Caco-2 (cell line): ENCODE data around the gene IPO13. TPM values are rescaled to one million over a fixed set of nuclear protein-coding genes. Genes with fewer than 3 reads are reported as not detected.

Source experiments
- BruUV-seq: library from RNA; stranded (reverse); fragments of 400-500 nt; replicated peaks from 2 replicates; lab custom pipeline; 2021; lab: Mats Ljungman, UMichigan
- CTCF ChIA-PET: fragments of 300-600 bp; sonication (Branson Sonifier 250); formaldehyde crosslinking; loops from one replicate; lab custom pipeline; 2022; ENCODE audit warnings: antibody characterized with exemption; lab: Charles Lee
- POLR2A ChIA-PET: fragments of 300-600 bp; sonication (Branson Sonifier 250); formaldehyde crosslinking; loops from one replicate; lab custom pipeline; 2022; ENCODE audit warnings: antibody characterized with exemption; lab: Charles Lee
- DNase-seq, 2 experiments: peaks; one replicate each; pipeline versions ENCODE4 v3.0.0 to v3.0.0-alpha.2; 2020 to 2022
- H3K27me3 ChIP-seq: replicated peaks from 2 replicates; pipeline ENCODE4 v1.6.0; 2011; ENCODE audit warnings: low read length; ENCODE audit not compliant: control insufficient read depth, insufficient read depth
- H3K36me3 ChIP-seq: 2 replicates; pipeline ENCODE4 v1.5.1; 2011; ENCODE audit warnings: low read length; ENCODE audit not compliant: control insufficient read depth, insufficient read depth
- H3K4me1 ChIP-seq: fragments of 250-450 bp; sonication (Bioruptor Pico); 2 replicates; pipeline ENCODE4 v1.5.1; 2020; ENCODE audit warnings: mild to moderate bottlenecking
- H3K4me3 ChIP-seq: 2 replicates; pipeline ENCODE4 v1.5.1; 2011; ENCODE audit warnings: low read depth, mild to moderate bottlenecking, control low read depth, low read length
- H3K9me3 ChIP-seq: fragments of 250-450 bp; sonication (Bioruptor Pico); 2 replicates; pipeline ENCODE4 v1.5.1; 2020; ENCODE audit warnings: mild to moderate bottlenecking, moderate library complexity
- H3K27ac Mint-ChIP-seq: one replicate; pipeline ENCODE4 v1.8.0; 2022; ENCODE audit warnings: mixed read lengths; ENCODE audit not compliant: unreplicated experiment
- H3K27me3 Mint-ChIP-seq: one replicate; pipeline ENCODE4 v1.8.0; 2022; ENCODE audit warnings: mixed read lengths; ENCODE audit not compliant: insufficient read depth, unreplicated experiment
- H3K36me3 Mint-ChIP-seq: one replicate; pipeline ENCODE4 v1.8.0; 2022; ENCODE audit warnings: mild to moderate bottlenecking, mixed read lengths; ENCODE audit not compliant: insufficient read depth, unreplicated experiment
- H3K4me1 Mint-ChIP-seq: one replicate; pipeline ENCODE4 v1.8.0; 2022; ENCODE audit warnings: low read depth, mixed read lengths; ENCODE audit not compliant: unreplicated experiment
- H3K4me3 Mint-ChIP-seq: one replicate; pipeline ENCODE4 v1.8.0; 2022; ENCODE audit warnings: mild to moderate bottlenecking, moderate library complexity, mixed read lengths; ENCODE audit not compliant: unreplicated experiment
- H3K9me3 Mint-ChIP-seq: one replicate; pipeline ENCODE4 v1.8.0; 2022; ENCODE audit warnings: mixed read lengths; ENCODE audit not compliant: unreplicated experiment
- intact Hi-C: fragments of 100-400 bp; cut with micrococcal nuclease; formaldehyde crosslinking; loops from one replicate; pipeline ENCODE4 v1.10.0; 2022; ENCODE audit not compliant: unreplicated experiment
- total RNA-seq: library from RNA; stranded (reverse); gene quantifications from 2 replicates; pipeline ENCODE4 v1.2.3, GENCODE V29; 2022
- TF ChIP-seq, protein P1 (sequence below), 2 experiments: fragments of 200-600 bp in 1 of 2; IDR thresholded peaks; 1 replicate in 1 of 2; 2 replicates in 1 of 2; pipeline versions ENCODE4 v1.5.1 to v1.8.0; 2011 to 2022; ENCODE audit warnings: antibody characterized with exemption in 1 of 2, control low read depth in 1 of 2, inconsistent platforms in 1 of 2, low read depth in 1 of 2, low read length in 1 of 2, mild to moderate bottlenecking in 1 of 2, moderate library complexity in 1 of 2; ENCODE audit not compliant: insufficient read depth in 1 of 2, severe bottlenecking in 1 of 2, unreplicated experiment in 1 of 2

IPO13 gene
- total RNA-seq, 1 experiment from 2014 or later = 14.1 TPM

DNA sequence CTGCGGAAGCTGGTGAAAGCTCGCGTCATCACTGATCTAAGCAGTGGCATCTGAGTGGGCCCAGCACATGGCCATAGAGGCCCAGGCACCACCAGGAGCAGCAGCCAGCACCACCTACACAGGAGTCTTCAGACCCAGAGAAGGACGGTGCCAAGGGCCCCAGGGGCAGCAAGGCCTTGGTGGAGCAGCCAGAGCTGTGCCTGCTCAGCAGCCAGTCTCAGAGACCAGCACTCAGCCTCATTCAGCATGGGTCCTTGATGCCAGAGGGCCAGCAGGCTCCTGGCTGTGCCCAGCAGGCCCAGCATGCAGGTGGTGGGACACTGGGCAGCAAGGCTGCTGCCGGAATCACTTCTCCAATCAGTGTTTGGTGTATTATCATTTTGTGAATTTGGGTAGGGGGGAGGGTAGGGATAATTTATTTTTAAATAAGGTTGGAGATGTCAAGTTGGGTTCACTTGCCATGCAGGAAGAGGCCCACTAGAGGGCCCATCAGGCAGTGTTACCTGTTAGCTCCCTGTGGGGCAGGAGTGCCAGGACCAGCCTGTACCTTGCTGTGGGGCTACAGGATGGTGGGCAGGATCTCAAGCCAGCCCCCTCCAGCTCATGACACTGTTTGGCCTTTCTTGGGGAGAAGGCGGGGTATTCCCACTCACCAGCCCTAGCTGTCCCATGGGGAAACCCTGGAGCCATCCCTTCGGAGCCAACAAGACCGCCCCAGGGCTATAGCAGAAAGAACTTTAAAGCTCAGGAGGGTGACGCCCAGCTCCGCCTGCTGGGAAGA lies 16.4 kb upstream of the IPO13 start:
- BruUV-seq = no TSS peak
- POLR2A ChIA-PET = no interaction called here

DNA sequence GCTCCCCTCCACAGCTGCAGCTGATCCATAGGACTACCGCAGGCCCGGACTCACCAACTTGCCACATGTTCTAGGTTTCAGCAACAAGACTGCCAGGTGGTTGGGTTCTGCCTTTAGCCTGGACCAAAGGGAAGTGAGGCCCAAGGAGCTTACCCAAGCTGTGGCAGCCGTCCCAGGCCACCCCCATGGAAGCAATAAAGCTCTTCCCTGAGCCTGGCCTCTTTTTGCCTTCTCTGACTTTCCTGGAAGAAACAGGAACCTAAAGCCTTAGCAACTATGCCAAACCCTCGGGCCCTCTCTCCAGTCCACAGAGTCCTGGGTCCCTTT lies 15.8 kb upstream of the IPO13 start:
- no peak for DNase-seq
- BruUV-seq = no TSS peak
- peaks cover 5% of the 10 kb centered on the region for H3K4me1 ChIP-seq
- H3K36me3 Mint-ChIP-seq = no peaks in the 10 kb centered on the region
- H3K4me3 ChIP-seq = no peak overlapping the region
- H3K27ac Mint-ChIP-seq = no peak overlapping the region
- no peaks in the 10 kb centered on the region for H3K4me1 Mint-ChIP-seq
- H3K36me3 ChIP-seq = no peaks in the 10 kb centered on the region
- H3K4me3 Mint-ChIP-seq = no peak overlapping the region
- intact Hi-C loops = no loop called here
- CTCF ChIA-PET = interaction anchor here (1.3 kb wide), 2 partner anchors 15 to 167 kb away, joined by 3 to 10 read pairs; no protein-coding TSS in a partner anchor
- H3K9me3 Mint-ChIP-seq = no peaks in the 10 kb centered on the region
- H3K27me3 Mint-ChIP-seq = no peaks in the 10 kb centered on the region
- H3K9me3 ChIP-seq = no peaks in the 10 kb centered on the region
- H3K27me3 ChIP-seq = no peaks in the 10 kb centered on the region
- TF ChIP-seq, protein P1, sequence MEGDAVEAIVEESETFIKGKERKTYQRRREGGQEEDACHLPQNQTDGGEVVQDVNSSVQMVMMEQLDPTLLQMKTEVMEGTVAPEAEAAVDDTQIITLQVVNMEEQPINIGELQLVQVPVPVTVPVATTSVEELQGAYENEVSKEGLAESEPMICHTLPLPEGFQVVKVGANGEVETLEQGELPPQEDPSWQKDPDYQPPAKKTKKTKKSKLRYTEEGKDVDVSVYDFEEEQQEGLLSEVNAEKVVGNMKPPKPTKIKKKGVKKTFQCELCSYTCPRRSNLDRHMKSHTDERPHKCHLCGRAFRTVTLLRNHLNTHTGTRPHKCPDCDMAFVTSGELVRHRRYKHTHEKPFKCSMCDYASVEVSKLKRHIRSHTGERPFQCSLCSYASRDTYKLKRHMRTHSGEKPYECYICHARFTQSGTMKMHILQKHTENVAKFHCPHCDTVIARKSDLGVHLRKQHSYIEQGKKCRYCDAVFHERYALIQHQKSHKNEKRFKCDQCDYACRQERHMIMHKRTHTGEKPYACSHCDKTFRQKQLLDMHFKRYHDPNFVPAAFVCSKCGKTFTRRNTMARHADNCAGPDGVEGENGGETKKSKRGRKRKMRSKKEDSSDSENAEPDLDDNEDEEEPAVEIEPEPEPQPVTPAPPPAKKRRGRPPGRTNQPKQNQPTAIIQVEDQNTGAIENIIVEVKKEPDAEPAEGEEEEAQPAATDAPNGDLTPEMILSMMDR (IDR thresholded peaks at IDR 0.05; ENCODE audit: insufficient read depth in 1 of 2, low read depth in 1 of 2, low read length in 1 of 2, severe bottlenecking in 1 of 2, unreplicated experiment in 1 of 2) = no peak
- POLR2A ChIA-PET = no interaction called here

More for the DNA sequence above, 16.4 kb upstream of the IPO13 start:
- peaks cover under 1% of the 10 kb centered on the region; the same call in 1 of the 2 replicates for H3K4me1 ChIP-seq
- Mint-ChIP-seq H3K27me3 (no peaks in the 10 kb centered on the region), H3K4me1 (no peaks in the 10 kb centered on the region), H3K36me3 (no peaks in the 10 kb centered on the region), H3K4me3 (no peak overlapping the region), H3K27ac (no peak overlapping the region), H3K9me3 (no peaks in the 10 kb centered on the region)
- no peaks in the 10 kb centered on the region for H3K36me3 ChIP-seq
- no peak for DNase-seq
- H3K4me3 ChIP-seq = no peak overlapping the region
- TF ChIP-seq, protein P1 (IDR thresholded peaks at IDR 0.05; ENCODE audit: insufficient read depth in 1 of 2, low read depth in 1 of 2, low read length in 1 of 2, severe bottlenecking in 1 of 2, unreplicated experiment in 1 of 2) = peak; percentile 42 to 52
- no peaks in the 10 kb centered on the region for H3K27me3 ChIP-seq
- intact Hi-C loops = no loop called here
- CTCF ChIA-PET = interaction anchor here (0.7 to 1.3 kb wide), 3 partner anchors 15 to 166 kb away, joined by 3 to 10 read pairs (median 3); no protein-coding TSS in a partner anchor
- no peaks in the 10 kb centered on the region for H3K9me3 ChIP-seq

DNA sequence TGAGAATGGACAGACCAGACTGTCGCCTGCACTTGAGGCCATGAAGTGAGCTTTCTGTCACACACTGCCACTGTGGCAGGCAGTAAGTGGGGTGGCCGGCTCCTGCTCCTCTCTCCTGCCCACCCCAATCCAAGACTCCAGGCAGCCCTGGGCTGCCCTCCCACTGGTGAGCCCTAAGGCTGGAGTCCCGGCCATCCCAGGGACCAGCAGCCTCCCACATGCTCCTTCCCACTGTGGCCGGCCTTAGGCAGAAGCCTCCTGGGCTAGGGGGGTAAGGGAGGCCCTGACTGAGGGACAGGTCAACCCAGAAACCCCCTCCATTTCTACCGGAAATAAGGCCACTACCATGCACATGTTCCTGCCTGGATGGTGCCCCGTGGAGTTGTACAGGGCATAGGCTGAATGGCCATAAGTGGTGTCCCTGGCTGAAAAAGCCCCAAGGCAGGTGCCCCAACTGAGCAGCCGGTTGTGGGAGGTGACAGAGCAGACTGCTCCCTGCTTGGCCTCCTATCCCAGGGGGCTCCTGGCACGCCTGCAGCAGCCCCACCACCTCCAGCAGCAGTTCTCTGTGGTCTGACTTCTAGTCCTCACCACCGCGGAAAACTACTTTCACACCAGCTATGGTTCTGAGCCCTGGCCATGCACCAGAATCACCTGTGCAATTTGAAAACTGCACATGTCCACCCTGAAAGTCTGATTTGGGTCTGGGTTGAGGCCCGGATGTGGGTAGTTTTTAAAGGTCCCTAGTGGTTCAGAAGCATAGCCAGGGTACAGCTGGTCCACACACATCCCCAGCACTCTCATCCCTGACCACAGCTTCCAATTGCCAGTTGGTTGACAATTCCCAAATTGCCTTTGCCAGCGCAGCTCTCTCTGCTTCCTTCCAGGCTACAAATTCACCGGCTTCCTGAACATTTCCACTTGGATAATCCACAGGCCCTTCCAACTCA lies 14.8 kb upstream of the IPO13 start:
- POLR2A ChIA-PET = no interaction called here
- intact Hi-C loops = no loop called here
- Histone ChIP-seq H3K27me3 (no peaks in the 10 kb centered on the region), H3K36me3 (no peaks in the 10 kb centered on the region), H3K4me1 (peaks cover 6% of the 10 kb centered on the region), H3K4me3 (no peak overlapping the region), H3K9me3 (no peaks in the 10 kb centered on the region)
- no peak overlapping the region for H3K4me3 Mint-ChIP-seq
- CTCF ChIA-PET = interaction anchor here (1.2 kb wide), 1 partner anchor 168 kb away, joined by 8 read pairs; no protein-coding TSS in a partner anchor
- BruUV-seq = no TSS peak
- no peak for DNase-seq
- TF ChIP-seq, protein P1 (IDR thresholded peaks at IDR 0.05; ENCODE audit: insufficient read depth in 1 of 2, low read depth in 1 of 2, low read length in 1 of 2, severe bottlenecking in 1 of 2, unreplicated experiment in 1 of 2) = no peak
- no peaks in the 10 kb centered on the region for H3K9me3 Mint-ChIP-seq
- H3K27me3 Mint-ChIP-seq = no peaks in the 10 kb centered on the region
- no peaks in the 10 kb centered on the region for H3K36me3 Mint-ChIP-seq
- no peaks in the 10 kb centered on the region for H3K4me1 Mint-ChIP-seq
- H3K27ac Mint-ChIP-seq = no peak overlapping the region
